HepG2 (cell line): ENCODE results near the gene CNOT10. TPM values are rescaled to one million over a fixed set of nuclear protein-coding genes. Genes with fewer than 3 reads are reported as not detected.

ENCODE experiments used
- ATAC-seq: fragments of 200-7000 bp; cut with Tn5 transposase; 3 replicates; pipeline ENCODE4 v1.9.1; 2020; ENCODE audit warnings: mild to moderate bottlenecking, moderate library complexity
- BruUV-seq: library from RNA; stranded (reverse); fragments of 400-500 nt; replicated peaks from 2 replicates; lab custom pipeline; 2021; lab: Mats Ljungman, UMichigan
- CTCF ChIA-PET: fragments of 300-600 bp; formaldehyde crosslinking; extraction: SDS; loops from one replicate; lab custom pipeline; 2021; ENCODE audit warnings: low total read pairs, inconsistent platforms, low intra/inter-chr PET ratio; lab: Yijun Ruan, JAX
- POLR2A ChIA-PET: fragments of 350-600 bp; sonication (Branson Sonifier 250); formaldehyde crosslinking; loops from one replicate; lab custom pipeline; 2020; ENCODE audit warnings: antibody characterized with exemption, inconsistent platforms; lab: Yijun Ruan, JAX
- DNase-seq: peaks from one replicate; pipeline ENCODE4 v3.0.0-alpha.2; 2015; ENCODE audit warnings: low spot score
- FAIRE-seq: peaks from 3 replicates; lab custom pipeline; 2011; peaks lifted over from hg19 to GRCh38; lab: Jason Lieb, UNC
- H2AFZ ChIP-seq: one replicate; pipeline ENCODE4 v1.6.1; 2011; ENCODE audit warnings: low read length, inconsistent platforms
- H3K27ac ChIP-seq: fragments of 300-600 bp; 3 replicates; pipeline ENCODE4 v1.8.0; 2011; ENCODE audit warnings: mixed run types, mild to moderate bottlenecking, mixed read lengths, low read length, inconsistent platforms; ENCODE audit not compliant: insufficient read depth; ENCODE audit errors: extremely low read length
- H3K27me3 ChIP-seq, 2 experiments: fragments of 200-600 bp in 1 of 2; 2 replicates in 1 of 2; 3 replicates in 1 of 2; pipeline versions ENCODE4 v1.6.0 to v1.8.0; 2011; ENCODE audit warnings: low read length in 2 of 2, mild to moderate bottlenecking in 2 of 2, moderate library complexity in 2 of 2, inconsistent platforms in 1 of 2; ENCODE audit not compliant: insufficient read depth in 2 of 2, control insufficient read depth in 1 of 2
- H3K36me3 ChIP-seq, 2 experiments: fragments of 200-600 bp in 1 of 2; replicated peaks in 1 of 2; 2 replicates in 1 of 2; 3 replicates in 1 of 2; pipeline versions ENCODE4 v1.5.1 to v1.8.0; 2011; ENCODE audit warnings: low read length in 2 of 2, inconsistent platforms in 1 of 2; ENCODE audit not compliant: insufficient read depth in 2 of 2, control insufficient read depth in 1 of 2
- H3K4me1 ChIP-seq: 2 replicates; pipeline ENCODE4 v1.5.1; 2012; ENCODE audit warnings: low read length, inconsistent platforms; ENCODE audit not compliant: insufficient read depth
- H3K4me2 ChIP-seq: 2 replicates; pipeline ENCODE4 v1.6.0; 2011; ENCODE audit warnings: low read depth, low read length, inconsistent platforms
- H3K4me3 ChIP-seq, 3 experiments: fragments of 200-600 bp in 1 of 3; sonication (generic), shearing (Covaris generic) in 1 of 3; replicated peaks in 1 of 3; 2 replicates each; pipeline ENCODE4 v1.5.1; 2011 to 2016; ENCODE audit warnings: low read length in 3 of 3, inconsistent platforms in 2 of 3, low read depth in 2 of 3, mild to moderate bottlenecking in 2 of 3, control low read depth in 1 of 3, mixed read lengths in 1 of 3; ENCODE audit not compliant: insufficient read depth in 1 of 3
- H3K79me2 ChIP-seq: one replicate; pipeline ENCODE4 v1.6.1; 2011; ENCODE audit warnings: low read length, inconsistent platforms; ENCODE audit not compliant: insufficient read depth
- H3K9ac ChIP-seq: 2 replicates; pipeline ENCODE4 v1.6.0; 2011; ENCODE audit warnings: mild to moderate bottlenecking, low read depth, low read length, inconsistent platforms; ENCODE audit not compliant: insufficient read depth
- H3K9me3 ChIP-seq: 2 replicates; pipeline ENCODE4 v1.5.1; 2012; ENCODE audit warnings: mild to moderate bottlenecking, low read length
- H4K20me1 ChIP-seq: 2 replicates; pipeline ENCODE4 v1.6.0; 2011; ENCODE audit warnings: inconsistent platforms, mild to moderate bottlenecking, low read length, moderate library complexity; ENCODE audit not compliant: insufficient read depth
- ARID3A ChIP-seq: IDR thresholded peaks from 2 replicates; pipeline ENCODE4 v1.6.1; 2012; ENCODE audit warnings: low read depth, low read length, improper control_type of control experiment
- ATAD3A ChIP-seq: sonication (generic); formaldehyde crosslinking; IDR thresholded peaks from 2 replicates; pipeline ENCODE4 v1.4.0; 2020; ENCODE audit warnings: missing genetic modification reagents
- CEBPB ChIP-seq: IDR thresholded peaks from 2 replicates; pipeline ENCODE4 v1.6.1; 2011; ENCODE audit warnings: low read depth, low read length, improper control_type of control experiment, borderline replicate concordance
- CEBPG ChIP-seq: IDR thresholded peaks from 2 replicates; pipeline ENCODE4 v1.6.1; 2016
- LCORL ChIP-seq, 2 experiments: fragments of 450-650 bp in 1 of 2; sonication (generic) in 1 of 2; formaldehyde crosslinking in 1 of 2; IDR thresholded peaks; 2 replicates each; pipeline versions ENCODE4 v1.5.0 to v1.6.1; 2017 to 2020; ENCODE audit warnings: antibody characterized with exemption in 1 of 2, missing genetic modification reagents in 1 of 2
- MAFF ChIP-seq: IDR thresholded peaks from 2 replicates; pipeline ENCODE4 v1.6.1; 2011; ENCODE audit warnings: low read depth, low read length, improper control_type of control experiment
- MAFK ChIP-seq, 2 experiments: IDR thresholded peaks in 1 of 2; conservative IDR thresholded peaks in 1 of 2; 2 replicates each; pipeline ENCODE4 v1.6.1; 2011; ENCODE audit warnings: improper control_type of control experiment in 2 of 2, low read length in 2 of 2
- SALL2 ChIP-seq: sonication (generic); formaldehyde crosslinking; IDR thresholded peaks from 2 replicates; pipeline ENCODE4 v1.8.1; 2023; ENCODE audit warnings: mild to moderate bottlenecking, missing genetic modification reagents, inconsistent platforms
- SMARCE1 ChIP-seq: fragments of 450-650 bp; IDR thresholded peaks from 2 replicates; pipeline ENCODE4 v1.6.1; 2017; ENCODE audit warnings: borderline replicate concordance
- SRSF9 ChIP-seq: fragments of 200-400 bp; formaldehyde crosslinking; IDR thresholded peaks from 2 replicates; pipeline ENCODE4 v1.6.1; 2018; ENCODE audit warnings: borderline replicate concordance, mild to moderate bottlenecking, low read depth, low read length; ENCODE audit not compliant: insufficient read depth, poor library complexity, severe bottlenecking
- ZBTB42 ChIP-seq: sonication (generic); formaldehyde crosslinking; IDR thresholded peaks from 2 replicates; pipeline ENCODE4 v1.5.0; 2020; ENCODE audit warnings: mild to moderate bottlenecking, missing genetic modification reagents
- WGBS: methylation state at CpG from one replicate; pipeline ENCODE4 v1.1.6; 2017; ENCODE audit warnings: low lambda C conversion rate; 5-methylcytosine and 5-hydroxymethylcytosine counted together
- in situ Hi-C: cut with HindIII; loops from 2 replicates; pipeline ENCODE4 v1.10.0; 2017; ENCODE audit warnings: low pct_unique_long_range_greater_than_20kb; ENCODE audit not compliant: extremely low pct_ligation_motif_present
- intact Hi-C: fragments of 100-400 bp; cut with micrococcal nuclease; formaldehyde crosslinking; loops from one replicate; pipeline ENCODE4 v1.10.0; 2022; ENCODE audit not compliant: unreplicated experiment
- polyA plus RNA-seq, 8 experiments: library from polyadenylated mRNA; depleted of rRNA in 3 of 8; stranded (reverse) in 7 of 8; unstranded in 1 of 8; fragments of >200 nt; fragmentation: Illumina TruSeq in 4 of 8; extraction: Trizol in 4 of 8; gene quantifications; 2 replicates each; pipeline versions ENCODE4 v1.2.1 to v1.2.3, GENCODE V29; 2011 to 2016; ENCODE audit warnings: low read depth in 4 of 8, missing spikeins in 1 of 8, mixed read lengths in 1 of 8; ENCODE audit not compliant: insufficient read depth in 1 of 8
- total RNA-seq, 5 experiments: library from RNA; depleted of rRNA; stranded (reverse); fragments of >200 nt; fragmentation: Illumina TruSeq; extraction: Trizol; gene quantifications; 2 replicates each; pipeline ENCODE4 v1.2.3, GENCODE V29; 2016; ENCODE audit warnings: low read depth in 1 of 5

Gene CNOT10
- total and polyA plus RNA-seq, 2 of the 13 experiments (the other 11 are each of a cell fraction or from before 2014, with no cell fraction given), result 21.2 to 34.1 TPM

DNA sequence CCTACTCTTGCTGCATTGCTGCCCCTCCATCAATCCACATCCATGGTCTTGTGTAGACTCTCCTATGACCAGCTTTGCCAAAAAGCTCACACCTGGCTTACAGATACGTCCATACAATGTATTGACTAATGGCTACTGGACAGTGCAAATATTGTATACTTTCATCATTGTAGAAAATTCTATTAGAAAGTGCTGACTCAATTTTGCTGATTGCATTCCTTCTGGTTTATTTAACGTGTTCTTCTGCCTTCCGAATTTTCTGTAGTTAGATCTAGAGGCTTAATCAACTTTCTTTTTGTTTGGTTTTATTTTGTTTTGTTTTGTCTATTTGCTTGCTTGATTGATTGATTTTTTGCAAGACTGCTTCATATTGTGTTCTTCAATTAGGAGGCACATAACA lies 29.8 kb upstream of the CNOT10 start:
- DNase-seq, result no peak
- intact Hi-C loops, result no loop called here
- Histone ChIP-seq H3K9me3 (no peaks in the 10 kb centered on the region), H3K27ac (no peak overlapping the region), H4K20me1 (no peaks in the 10 kb centered on the region), H3K36me3 (no peaks in the 10 kb centered on the region), H3K27me3 (no peaks in the 10 kb centered on the region), H3K4me1 (peaks cover 19% of the 10 kb centered on the region), H3K4me2 (no peak overlapping the region), H3K4me3 (no peak overlapping the region), H3K9ac (no peak overlapping the region), H2AFZ (no peak overlapping the region), H3K79me2 (no peaks in the 10 kb centered on the region)
- BruUV-seq, result no TSS peak
- FAIRE-seq, result no peak
- WGBS, result 28% methylated on average over 3 of the region's 3 CpGs
- POLR2A ChIA-PET, result no interaction called here
- TF ChIP-seq MAFK (conservative IDR thresholded peaks at IDR 0.05 in 1 of 2, IDR thresholded peaks at IDR 0.05 in 1 of 2; ENCODE audit: low read length in 2 of 2) (peak; percentile 6 to 62; a peak in 2 of 4 replicates), SALL2 (CRISPR knock-in tag) (no peak), MAFF (0 out of 2 replicates have a peak, but pooled peaks have one; percentile 32)
- in situ Hi-C loops, result loop anchor here (25.0 kb wide), 1 partner anchor 443 kb away; no protein-coding TSS in a partner anchor
- ATAC-seq, result no peak
- CTCF ChIA-PET, result no interaction called here

GRCh38 chr3:32660634-32661033 lies 24.4 kb upstream of the CNOT10 start:
- no peaks in the 10 kb centered on the region for H3K27me3 ChIP-seq
- ChIA-PET CTCF (no interaction called here), POLR2A (no interaction called here)
- H2AFZ ChIP-seq, result no peak overlapping the region
- H3K4me3 ChIP-seq, result no peak overlapping the region
- no peaks in the 10 kb centered on the region for H3K9me3 ChIP-seq
- intact Hi-C loops, result loop anchor here (5.0 to 10.0 kb wide), 2 partner anchors 283 to 486 kb away; no protein-coding TSS in a partner anchor
- no peak overlapping the region for H3K9ac ChIP-seq
- DNase-seq, result no peak
- H3K36me3 ChIP-seq, result no peaks in the 10 kb centered on the region
- in situ Hi-C loops, result loop anchor here (25.0 kb wide), 1 partner anchor 448 kb away; no protein-coding TSS in a partner anchor
- BruUV-seq, result no TSS peak
- no peak overlapping the region for H3K27ac ChIP-seq
- no peak for FAIRE-seq
- TF ChIP-seq CEBPB, result peak; percentile 68; the same call in 1 of the 2 replicates
- TF ChIP-seq ATAD3A (CRISPR knock-in tag), result no peak
- no peak for TF ChIP-seq SMARCE1
- TF ChIP-seq LCORL (IDR thresholded peaks at IDR 0.05), result no peak
- TF ChIP-seq LCORL (CRISPR knock-in tag; IDR thresholded peaks at IDR 0.05), result no peak
- peak; percentile 50 for TF ChIP-seq CEBPG (CRISPR knock-in tag)
- no peak for TF ChIP-seq ZBTB42 (CRISPR knock-in tag)
- no peak for TF ChIP-seq SRSF9
- TF ChIP-seq ARID3A, result no peak
- H3K4me1 ChIP-seq, result peaks cover 54% of the 10 kb centered on the region
- no peak for ATAC-seq
- H3K79me2 ChIP-seq, result no peaks in the 10 kb centered on the region
- WGBS, result 61% methylated on average over 3 of the region's 3 CpGs
- H3K4me2 ChIP-seq, result no peak overlapping the region
- no peaks in the 10 kb centered on the region for H4K20me1 ChIP-seq
